Right hindlimb (tissue), 1 donor: Measurements from ENCODE around the gene SYNPO2.
"Not testable (repeated sequence)": the region's sequence is repeated elsewhere in the genome, so short reads cannot be mapped to it uniquely, and the experiment has no call there.

Experiments
- DNase-seq: peaks from one replicate; pipeline ENCODE4 v3.0.0-alpha.2; 2018

The SYNPO2 gene

DNA sequence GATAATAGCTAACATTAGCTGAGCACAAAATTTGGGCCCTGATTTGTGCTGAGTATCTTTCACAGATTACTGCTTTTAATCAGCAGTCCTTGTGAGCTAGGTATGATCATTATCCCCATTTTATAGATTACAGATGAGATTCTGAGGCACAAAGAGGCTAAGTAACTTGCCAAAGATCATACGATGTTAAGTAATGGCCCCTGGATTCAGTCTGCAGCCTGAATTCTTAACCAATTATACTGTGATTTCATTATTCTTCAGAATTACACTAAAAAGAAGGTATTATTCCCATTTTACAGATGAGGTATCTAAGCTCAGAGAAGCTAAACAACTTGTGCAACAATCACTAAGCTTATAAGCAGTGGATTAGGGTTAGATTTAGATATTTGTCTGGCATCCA lies 149.1 kb downstream of the SYNPO2 start:
- no peak for DNase-seq

DNA sequence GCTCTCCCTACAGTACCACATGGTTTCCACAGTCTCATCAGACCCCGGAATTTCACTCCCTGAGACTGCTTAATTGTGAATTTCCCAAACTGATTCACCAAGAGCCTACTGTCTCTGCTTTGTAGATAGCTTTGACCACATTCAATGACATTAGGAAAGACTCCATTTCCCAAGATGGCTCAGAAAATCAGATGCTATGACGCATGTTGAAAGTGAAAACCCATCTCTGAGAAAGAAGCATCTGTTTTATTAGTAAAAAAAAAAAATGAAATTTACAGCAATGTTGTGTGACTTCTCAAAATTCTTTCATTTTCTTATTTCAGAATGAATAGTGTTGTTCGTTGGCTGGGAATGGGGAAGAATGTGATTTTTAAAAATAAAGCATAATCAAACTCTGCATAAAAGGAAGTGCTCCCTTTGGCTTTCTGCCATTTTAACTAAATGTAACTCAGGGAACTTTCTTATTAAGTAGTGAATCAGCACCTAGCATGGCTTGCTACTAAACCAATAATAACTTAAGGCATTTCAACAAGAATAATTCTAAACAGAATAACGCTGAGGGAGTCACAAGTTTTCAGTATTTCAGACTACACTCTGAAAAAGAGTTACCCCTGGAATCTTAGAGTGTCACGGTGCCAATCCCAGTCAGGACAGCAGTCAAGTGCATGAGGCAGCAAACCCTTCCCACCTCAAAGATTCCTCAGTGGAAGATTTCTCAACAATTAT lies 149.6 kb downstream of the SYNPO2 start:
- no peak for DNase-seq

GRCh38 chr4:119039160-119039559 lies 150.5 kb downstream of the SYNPO2 start:
- DNase-seq, result no peak

GRCh38 chr4:119039779-119040178 lies 151.1 kb downstream of the SYNPO2 start:
- no peak for DNase-seq

DNA sequence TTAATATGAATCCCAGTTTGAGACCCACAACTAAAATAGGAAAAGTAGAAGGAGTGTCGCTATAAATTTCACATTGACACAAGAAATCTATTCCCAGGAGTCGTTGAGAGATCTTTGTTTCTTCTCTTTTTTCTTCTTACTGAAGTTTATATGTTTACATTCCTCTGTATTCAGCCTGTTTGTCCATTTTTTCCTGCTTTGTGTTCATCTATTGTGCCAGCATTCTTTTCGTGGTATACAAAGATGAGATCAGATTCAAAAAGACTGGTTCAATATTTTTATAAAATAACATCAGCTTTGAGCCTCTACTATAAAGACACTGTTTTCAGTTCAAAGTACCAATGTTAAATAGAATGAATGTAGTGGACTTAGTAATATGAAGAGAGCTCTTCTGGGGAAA lies 151.6 kb downstream of the SYNPO2 start:
- no peak for DNase-seq

DNA sequence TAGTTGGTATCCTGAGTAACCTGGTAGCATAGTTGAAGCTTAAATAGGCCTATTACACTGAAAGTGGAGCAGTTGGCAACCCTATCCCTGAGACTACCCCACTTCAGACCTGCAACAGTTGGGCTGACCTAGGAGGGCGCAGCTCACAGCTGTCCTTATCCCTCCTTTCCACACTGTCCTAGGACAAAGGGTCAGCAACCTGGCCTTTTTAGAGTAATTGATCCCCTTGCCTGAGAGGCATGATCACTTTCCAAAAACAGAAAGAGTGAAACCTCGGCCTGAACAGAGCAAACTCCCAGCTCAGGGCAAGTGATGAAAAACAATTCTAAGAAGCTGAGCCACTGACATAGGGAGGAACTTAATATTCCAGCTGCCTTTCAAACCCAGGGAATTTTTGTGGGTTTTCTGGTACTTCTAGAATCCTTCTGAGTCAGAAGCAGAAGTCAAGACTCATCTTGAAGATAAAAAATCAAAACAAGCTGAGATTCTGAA lies 152.1 kb downstream of the SYNPO2 start:
- no peak for DNase-seq

DNA sequence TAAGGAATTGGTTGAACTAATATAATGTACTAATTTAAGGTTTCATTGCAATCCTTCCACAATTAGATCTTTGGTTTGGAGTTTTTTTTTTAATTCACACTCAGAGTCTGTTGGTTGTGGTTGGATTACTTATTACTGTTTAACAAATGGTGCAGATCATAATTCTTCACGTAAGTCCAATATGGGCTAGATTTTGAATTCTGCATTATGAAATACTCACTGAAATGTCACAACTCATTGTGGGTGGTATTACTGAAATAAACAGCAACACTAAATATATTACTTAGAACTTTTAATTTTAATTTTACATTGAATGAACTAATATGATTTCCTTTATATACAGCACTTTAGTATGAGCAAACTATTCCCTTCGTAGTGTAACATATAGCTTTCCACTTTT lies 152.7 kb downstream of the SYNPO2 start:
- no peak for DNase-seq

DNA sequence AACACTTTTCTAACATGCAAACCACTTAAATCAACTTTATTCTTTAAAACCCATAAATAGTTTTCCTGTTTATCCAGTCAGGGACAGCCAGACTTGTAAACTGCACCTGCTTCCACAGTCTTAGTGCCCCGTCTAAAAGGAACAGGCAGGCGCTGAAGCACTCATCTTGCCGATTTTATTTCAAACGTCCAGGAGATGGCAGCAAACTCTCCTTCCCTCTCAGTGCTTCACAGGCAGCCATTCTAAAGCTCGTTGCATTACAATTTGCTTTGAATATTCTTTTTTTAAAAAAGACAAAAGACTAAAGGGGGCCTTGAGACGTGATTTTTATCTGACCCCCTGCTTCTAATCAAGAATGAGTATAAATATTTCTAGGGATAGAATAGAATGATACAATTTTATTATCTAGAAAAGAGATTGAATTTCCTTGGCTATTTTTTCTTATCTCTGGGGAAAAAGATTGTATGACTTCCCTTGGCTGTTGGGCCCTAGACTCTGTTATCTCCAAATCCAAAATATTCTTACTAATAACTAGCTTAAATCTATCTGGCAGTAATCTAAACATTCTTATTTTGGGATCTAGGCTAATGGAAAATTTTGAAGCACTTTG lies 153.4 kb downstream of the SYNPO2 start:
- DNase-seq, result peak; percentile 56

GRCh38 chr4:119046263-119046662 lies 157.6 kb downstream of the SYNPO2 start:
- peak; percentile 49 for DNase-seq

DNA sequence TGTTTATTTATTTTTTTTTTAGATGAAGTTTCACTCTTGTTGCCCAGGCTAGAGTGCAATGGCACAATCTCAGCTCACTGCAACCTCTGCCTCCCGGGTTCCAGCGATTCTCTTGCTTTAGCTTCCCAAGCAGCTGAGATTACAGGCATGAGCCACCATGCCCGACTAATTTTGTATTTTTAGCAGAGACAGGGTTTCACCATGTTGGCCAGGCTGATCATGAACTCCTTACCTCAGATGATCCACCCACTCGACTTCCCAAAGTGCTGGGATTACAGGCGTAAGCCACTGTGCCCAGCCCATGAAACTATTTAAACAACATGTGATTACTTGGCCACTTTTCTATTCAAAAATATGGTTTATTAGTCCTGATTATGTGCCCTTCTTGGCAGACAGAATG lies 158.4 kb downstream of the SYNPO2 start:
- DNase-seq, result not testable (repeated sequence)

DNA sequence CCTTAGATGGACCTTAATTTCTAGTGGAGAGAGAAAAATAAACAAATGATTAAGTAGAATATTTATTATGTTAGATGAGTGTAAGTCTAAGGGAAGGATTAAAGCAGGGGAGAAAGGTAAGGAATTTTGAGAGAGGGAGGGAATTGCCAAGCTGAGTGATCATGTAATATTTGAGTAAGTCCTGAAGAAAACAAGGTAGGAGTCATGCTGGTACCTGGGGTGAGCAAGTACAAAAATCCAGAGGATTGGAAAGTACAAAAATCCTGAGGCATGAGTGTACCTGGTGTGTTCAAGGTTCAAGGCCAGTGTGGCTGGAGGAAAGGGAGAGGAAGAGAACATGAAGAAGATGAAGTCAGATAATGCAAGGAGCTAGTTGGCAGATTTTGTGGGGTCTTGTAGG lies 159.8 kb downstream of the SYNPO2 start:
- no peak for DNase-seq

DNA sequence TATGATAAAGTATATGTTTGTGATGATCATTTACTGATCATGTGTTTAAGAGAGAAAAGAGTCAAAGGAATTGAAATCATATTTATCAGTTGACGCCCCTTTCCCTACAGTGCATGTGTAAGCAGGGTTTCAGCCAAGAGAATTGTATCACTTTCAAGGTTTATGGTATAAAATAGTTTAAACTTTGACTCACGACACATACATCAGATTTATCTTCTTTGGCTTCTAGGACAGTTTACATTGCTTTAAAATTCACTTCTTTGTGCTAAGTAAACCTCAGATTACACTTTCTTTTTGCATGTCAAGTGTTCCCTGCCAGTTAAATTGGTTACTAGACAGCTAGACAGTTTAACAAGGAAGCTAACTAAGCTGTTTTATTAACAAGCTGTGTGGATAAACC lies 160.7 kb downstream of the SYNPO2 start:
- no peak for DNase-seq

DNA sequence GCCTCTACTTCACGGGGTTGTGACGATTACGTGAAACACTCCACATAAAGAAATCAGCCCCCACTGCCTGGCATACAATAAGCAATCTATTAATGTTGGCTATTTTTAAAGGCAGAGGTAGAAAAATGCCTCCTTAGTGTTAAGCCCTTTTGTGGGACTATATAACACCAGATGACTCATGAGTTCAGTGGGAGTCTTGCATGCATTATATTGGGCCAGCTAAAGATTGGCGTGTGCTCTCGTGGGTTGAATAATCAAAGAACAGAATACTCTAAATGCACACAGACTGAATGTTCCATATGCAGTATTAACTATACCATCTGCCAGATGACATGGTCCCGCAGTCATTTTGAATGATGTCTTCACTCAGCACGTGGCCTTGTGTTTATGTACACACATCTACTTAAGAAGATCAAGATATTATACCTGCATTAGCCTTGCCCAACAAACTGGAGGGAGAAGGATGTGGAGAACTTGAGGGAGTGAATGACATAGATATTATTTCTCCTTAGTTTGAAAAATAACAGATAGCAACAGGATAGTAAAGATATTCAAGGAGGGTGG lies 162.0 kb downstream of the SYNPO2 start:
- DNase-seq, result no peak

DNA sequence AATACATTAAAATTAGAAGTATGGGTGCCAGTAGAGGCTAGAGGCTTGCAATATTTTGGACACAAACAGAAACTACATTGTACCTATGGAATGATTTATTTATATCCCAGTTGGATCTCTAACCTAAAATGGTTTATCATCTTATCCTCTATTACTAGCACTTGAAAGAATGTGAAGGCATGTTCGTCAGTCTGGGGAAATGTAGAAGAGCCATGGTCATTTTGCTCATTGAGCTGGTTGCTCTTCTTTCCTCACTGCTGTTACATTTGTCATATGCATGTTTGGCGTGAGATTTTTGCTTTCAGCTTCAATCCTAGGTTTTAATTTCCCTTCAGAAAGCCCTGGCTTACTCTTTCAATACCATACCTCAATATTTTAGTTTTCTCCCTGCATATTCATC lies 164.6 kb downstream of the SYNPO2 start:
- DNase-seq, result no peak

DNA sequence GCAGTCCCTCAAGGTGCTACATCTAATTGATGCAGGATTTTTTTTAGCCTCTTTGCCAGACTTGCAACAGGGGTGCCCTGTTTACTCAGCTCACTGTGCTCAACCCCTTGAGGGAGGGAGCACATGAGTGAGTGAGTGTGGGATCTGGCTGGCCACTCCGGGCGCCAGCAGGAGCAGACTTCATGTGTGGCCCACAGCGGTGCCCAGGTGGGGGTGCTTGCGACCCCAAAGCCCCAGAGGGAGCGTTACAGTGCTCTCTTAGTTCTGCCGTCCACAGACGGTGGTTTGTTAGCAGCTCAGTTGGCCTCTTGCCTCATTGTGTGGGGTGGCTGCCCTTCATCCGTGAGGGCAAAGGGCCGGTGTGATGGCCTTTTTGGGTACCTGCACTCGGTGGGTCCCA lies 165.3 kb downstream of the SYNPO2 start:
- DNase-seq, result no peak

GRCh38 chr4:119057417-119057816 lies 168.8 kb downstream of the SYNPO2 start:
- no peak for DNase-seq

- no peak for DNase-seq
Observed at GRCh38 chr4:119059221-119059620, 170.6 kb downstream of the SYNPO2 start.

DNA sequence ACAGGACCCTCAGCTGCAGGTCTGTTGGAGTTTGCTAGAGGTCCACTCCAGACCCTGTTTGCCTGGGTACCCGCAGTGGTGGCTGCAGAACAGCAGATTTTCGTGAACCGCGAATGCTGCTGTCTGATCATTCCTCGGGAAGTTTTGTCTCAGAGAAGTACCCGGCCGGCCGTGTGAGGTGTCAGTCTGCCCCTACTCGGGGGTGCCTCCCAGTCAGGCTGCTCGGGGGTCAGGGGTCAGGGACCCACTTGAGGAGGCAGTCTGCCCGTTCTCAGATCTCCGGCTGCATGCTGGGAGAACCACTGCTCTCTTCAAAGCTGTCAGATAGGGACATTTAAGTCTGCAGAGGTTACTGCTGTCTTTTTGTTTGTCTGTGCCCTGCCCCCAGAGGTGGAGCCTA lies 178.5 kb downstream of the SYNPO2 start:
- not testable (repeated sequence) for DNase-seq

- not testable (repeated sequence) for DNase-seq
Observed at GRCh38 chr4:119067670-119068360, 179.2 kb downstream of the SYNPO2 start.

- no peak for DNase-seq
Observed at GRCh38 chr4:119068529-119068962, 179.9 kb downstream of the SYNPO2 start.

GRCh38 chr4:119070301-119070700 lies 181.6 kb downstream of the SYNPO2 start:
- no peak for DNase-seq

DNA sequence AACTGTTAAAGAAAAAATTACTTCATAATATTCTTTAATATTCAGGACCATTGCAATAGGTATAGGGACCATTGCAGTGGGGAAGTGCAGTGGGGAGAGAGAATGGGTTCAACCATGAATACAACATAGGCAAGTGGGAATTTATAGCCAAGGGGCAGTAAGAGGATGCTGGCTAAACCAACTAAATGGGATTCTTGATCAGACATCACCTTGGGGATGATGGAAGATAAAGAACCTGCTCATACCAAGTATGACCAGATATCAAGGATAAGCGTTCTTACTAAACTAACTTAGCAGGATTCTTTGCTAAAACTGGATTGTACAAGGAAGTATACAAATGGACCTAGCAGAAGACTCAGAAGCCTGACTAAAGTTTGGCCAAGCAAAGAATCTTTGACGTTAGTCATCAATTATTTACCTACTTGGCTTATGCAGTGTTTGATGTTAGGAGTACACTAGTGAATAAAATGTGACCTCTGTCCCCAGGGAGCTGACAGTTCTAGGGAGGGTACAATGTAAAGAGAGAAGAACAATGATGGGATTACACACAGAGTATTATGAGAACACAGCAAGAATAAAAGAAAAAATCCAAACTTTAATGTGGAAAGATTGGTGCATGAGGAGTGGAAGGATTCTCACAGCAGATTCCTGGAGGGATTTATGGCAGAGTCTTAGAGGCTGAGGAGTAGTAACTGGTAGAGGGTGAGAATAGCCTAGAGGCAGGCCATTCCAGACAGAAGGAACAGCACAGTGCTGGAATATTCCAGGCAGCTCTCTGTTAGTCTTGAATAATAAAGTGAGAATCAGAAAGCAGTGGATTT lies 192.3 kb downstream of the SYNPO2 start:
- no peak for DNase-seq

DNA sequence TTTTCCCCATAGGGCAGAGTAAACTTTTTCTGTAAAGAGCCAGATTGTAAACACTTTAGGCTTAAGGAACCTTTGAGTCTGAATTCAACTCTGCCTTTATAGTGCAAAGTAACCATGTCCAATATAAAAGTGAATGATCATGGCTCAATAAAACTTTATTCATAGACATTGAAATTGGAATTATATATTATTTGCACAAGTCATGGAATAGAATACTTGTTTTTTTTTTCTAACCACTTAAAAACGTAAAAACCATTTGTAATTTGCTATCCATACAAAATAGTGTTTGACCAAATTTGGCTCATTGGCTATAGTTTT lies 192.8 kb downstream of the SYNPO2 start:
- DNase-seq, result no peak
